ENCODE results near the gene FRY. TPM values are rescaled to one million over a fixed set of nuclear protein-coding genes. Genes with fewer than 3 reads are reported as not detected.

Gene FRY
- total and polyA plus RNA-seq, 10 of the 15 experiments (the other 5 are each of a cell fraction or from before 2014, with no cell fraction given) = 0.18 to 1.4 (median 0.30) TPM

GRCh38 chr13:32117001-32117400 lies 85.4 kb downstream of the FRY start:
- FAIRE-seq (no peak), DNase-seq (ENCODE audit: low read depth, low spot score) (no peak), ATAC-seq (no peak)
- Histone ChIP-seq H3K4me2 (ENCODE audit: control insufficient read depth, insufficient read depth) (no peak overlapping the region), H4K20me1 (ENCODE audit: control insufficient read depth, insufficient read depth) (no peaks in the 10 kb centered on the region), H3K4me1 (ENCODE audit: control insufficient read depth, insufficient read depth, low read length) (no peaks in the 10 kb centered on the region; the same call in 1 of the 2 replicates), H3K9me3 (replicated peaks; ENCODE audit: control insufficient read depth, insufficient read depth, low read length) (no peaks in the 10 kb centered on the region), H3K36me3 (ENCODE audit: control insufficient read depth in 2 of 2, insufficient read depth in 2 of 2, low read length in 1 of 2) (no peaks in the 10 kb centered on the region), H3K9ac (ENCODE audit: control insufficient read depth, insufficient read depth, low read length) (no peak overlapping the region), H3K27ac (ENCODE audit: control insufficient read depth, insufficient read depth) (no peak overlapping the region), H3K27me3 (replicated peaks in 1 of 2; ENCODE audit: control insufficient read depth in 2 of 2, insufficient read depth in 2 of 2, low read length in 1 of 2) (no peaks in the 10 kb centered on the region), H3K79me2 (ENCODE audit: control insufficient read depth, insufficient read depth, low read length) (no peaks in the 10 kb centered on the region), H2AFZ (ENCODE audit: control insufficient read depth, low read depth, low read length) (no peak overlapping the region), H3K4me3 (no peak overlapping the region)
- no peak for TF ChIP-seq NR2F1 (conservative IDR thresholded peaks at IDR 0.05)
- no peak for TF ChIP-seq YBX1 (IDR thresholded peaks at IDR 0.05)
- no peak for TF ChIP-seq ESRRA (IDR thresholded peaks at IDR 0.05; ENCODE audit: low read length)
- no peak for TF ChIP-seq REST (IDR thresholded peaks at IDR 0.05; ENCODE audit: low read depth, low read length)
- TF ChIP-seq KDM1A (IDR thresholded peaks at IDR 0.05; ENCODE audit: borderline replicate concordance) = no peak
- TF ChIP-seq TCF7 (IDR thresholded peaks at IDR 0.05; ENCODE audit: borderline replicate concordance) = no peak
- no peak for TF ChIP-seq PAX8 (IDR thresholded peaks at IDR 0.05)
- no peak for TF ChIP-seq MEF2A (IDR thresholded peaks at IDR 0.05; ENCODE audit: insufficient read depth, low read depth, low read length)
- TF ChIP-seq RCOR1 (conservative IDR thresholded peaks at IDR 0.05; ENCODE audit: low read depth, low read length) = no peak
- TF ChIP-seq NRF1 (conservative IDR thresholded peaks at IDR 0.05; ENCODE audit: low read depth, low read length) = no peak
- TF ChIP-seq RB1 (IDR thresholded peaks at IDR 0.05; ENCODE audit: borderline replicate concordance) = no peak
- no peak for TF ChIP-seq POLR2AphosphoS2 (IDR thresholded peaks at IDR 0.05; ENCODE audit: low read depth, low read length)
- no peak for TF ChIP-seq NR2C1 (IDR thresholded peaks at IDR 0.05)
- no peak for TF ChIP-seq IKZF2 (IDR thresholded peaks at IDR 0.05)
- no peak for TF ChIP-seq CREB1 (IDR thresholded peaks at IDR 0.05; ENCODE audit: low read depth)
- no peak for TF ChIP-seq ZNF207 (IDR thresholded peaks at IDR 0.05; ENCODE audit: borderline replicate concordance)
- no peak for TF ChIP-seq SKIL (IDR thresholded peaks at IDR 0.05; ENCODE audit: low read depth, poor library complexity, severe bottlenecking)
- no peak for TF ChIP-seq SMC3 (IDR thresholded peaks at IDR 0.05; ENCODE audit: borderline replicate concordance, low read length)
- CTCF ChIA-PET = no interaction called here
- 90% methylated on average over 3 of the region's 3 CpGs for WGBS (ENCODE audit: insufficient coverage, insufficient replicate concordance, low lambda C conversion rate, missing lambda C conversion rate)
- SMC1A ChIA-PET (ENCODE audit: uncharacterized antibody, unreplicated experiment) = no interaction called here
- POLR2A ChIA-PET = no interaction called here
- intact Hi-C loops (cut with micrococcal nuclease; ENCODE audit: unreplicated experiment) = no loop called here
- RAD21 ChIA-PET (ENCODE audit: unreplicated experiment) = no interaction called here
- no TSS peak for BruUV-seq (replicated peaks)
- in situ Hi-C loops (cut with MboI) = no loop called here
